Medulla oblongata (tissue), 1 donor: ENCODE measurements around the gene DNASE1L2.
A peak's percentile ranks its signal among the peaks of the same experiment; 100 is the strongest.
"Not testable (repeated sequence)": the region's sequence is repeated elsewhere in the genome, so short reads cannot be mapped to it uniquely, and the experiment has no call there.

Source experiments
- DNase-seq: peaks from one replicate; pipeline ENCODE4 v3.0.0-alpha.2; 2015; ENCODE audit errors: extremely low spot score

Gene DNASE1L2

GRCh38 chr16:2203119-2203688 lies 33.0 kb upstream of the DNASE1L2 start:
- DNase-seq: not testable (repeated sequence)

DNA sequence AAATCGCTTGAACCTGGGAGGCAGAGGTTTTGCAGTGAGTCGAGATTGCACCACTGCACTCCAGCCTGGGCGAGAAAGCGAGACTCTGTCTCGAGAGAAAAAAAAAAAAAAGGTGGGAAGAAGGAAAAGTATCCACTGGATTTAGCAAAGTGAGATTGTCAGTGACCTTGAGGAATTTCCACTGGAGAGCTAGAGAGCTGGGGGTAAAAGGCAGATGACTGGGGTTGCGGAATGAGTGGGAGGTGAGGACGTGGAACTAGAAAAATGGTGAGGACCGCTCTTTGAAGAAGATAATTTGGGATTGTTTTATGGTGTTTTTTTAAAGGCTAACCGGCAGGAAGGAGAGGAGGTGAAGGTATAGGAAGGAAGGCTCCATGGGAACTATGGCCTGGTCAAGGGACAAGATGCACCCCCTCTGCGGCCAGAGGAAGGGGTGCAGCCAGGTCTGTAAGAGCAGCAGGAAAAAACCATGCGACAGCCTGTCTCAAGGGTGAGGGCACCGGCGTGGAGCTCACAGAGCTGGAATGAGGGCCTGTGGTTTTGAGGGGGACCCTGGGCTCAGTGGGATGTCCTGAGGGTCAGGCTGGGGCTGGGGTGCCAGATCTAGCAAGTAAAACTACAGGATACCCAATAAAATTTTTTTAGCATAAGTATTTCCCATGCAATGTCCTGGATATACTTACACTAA lies 31.7 kb upstream of the DNASE1L2 start:
- no peak for DNase-seq

GRCh38 chr16:2205104-2205966 lies 30.9 kb upstream of the DNASE1L2 start, which contains the start of gene MLST8:
MLST8 (plus strand) TSS chr16:2205454; CDS start chr16:2206086, 632 bp downstream.
- peak; percentile 90 for DNase-seq

- no peak for DNase-seq
Observed at GRCh38 chr16:2205967-2206313, 30.3 kb upstream of the DNASE1L2 start.

- DNase-seq: no peak
Observed at GRCh38 chr16:2206420-2206779, 29.8 kb upstream of the DNASE1L2 start.

DNA sequence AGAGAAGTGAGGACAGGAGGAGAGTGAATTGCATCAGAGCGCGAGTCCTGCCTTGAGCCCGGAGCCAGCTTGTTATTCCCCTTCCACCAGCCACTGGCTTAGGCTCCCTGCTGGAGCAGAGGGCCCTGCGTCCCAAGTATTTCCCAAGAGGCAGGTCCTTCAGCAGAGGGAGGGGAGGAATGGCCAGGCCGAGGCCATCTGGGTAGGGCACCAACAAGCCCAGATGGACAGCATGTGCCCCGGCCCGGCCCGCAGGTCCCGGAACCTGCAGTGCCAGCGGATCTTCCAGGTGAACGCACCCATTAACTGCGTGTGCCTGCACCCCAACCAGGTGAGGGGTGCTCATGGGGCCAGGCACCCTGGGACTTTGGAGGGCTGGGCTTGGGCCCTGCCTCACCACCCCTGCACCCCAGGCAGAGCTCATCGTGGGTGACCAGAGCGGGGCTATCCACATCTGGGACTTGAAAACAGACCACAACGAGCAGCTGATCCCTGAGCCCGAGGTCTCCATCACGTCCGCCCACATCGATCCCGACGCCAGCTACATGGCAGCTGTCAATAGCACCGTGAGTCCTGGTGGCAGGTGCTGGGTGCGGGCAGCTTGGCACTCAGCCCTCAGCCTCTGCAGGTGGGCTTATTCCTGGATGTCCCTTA lies 29.3 kb upstream of the DNASE1L2 start:
- no peak for DNase-seq

- DNase-seq: no peak
Observed at GRCh38 chr16:2207872-2208271, 28.4 kb upstream of the DNASE1L2 start.

- no peak for DNase-seq
Observed at GRCh38 chr16:2208308-2208707, 27.9 kb upstream of the DNASE1L2 start.

DNA sequence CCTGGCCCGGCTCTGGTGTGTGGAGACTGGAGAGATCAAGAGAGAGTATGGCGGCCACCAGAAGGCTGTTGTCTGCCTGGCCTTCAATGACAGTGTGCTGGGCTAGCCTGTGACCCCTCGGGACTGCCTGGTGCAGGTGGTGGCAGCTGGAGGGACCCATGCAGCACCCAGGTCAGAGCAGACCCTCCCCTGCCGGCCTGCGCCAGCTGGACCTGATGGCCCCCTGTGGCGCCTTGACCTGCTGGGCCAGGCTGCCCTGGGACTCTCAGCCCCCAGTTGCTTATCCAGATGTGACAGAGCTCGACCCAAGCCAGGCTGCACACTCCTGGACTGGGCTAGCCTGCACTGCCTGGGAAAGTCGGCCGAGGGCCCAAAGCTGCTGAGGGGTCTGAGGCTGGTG lies 27.5 kb upstream of the DNASE1L2 start:
- DNase-seq: no peak

GRCh38 chr16:2209258-2210008 lies 26.8 kb upstream of the DNASE1L2 start:
- no peak for DNase-seq

- no peak for DNase-seq
Observed at GRCh38 chr16:2210009-2210332, 26.3 kb upstream of the DNASE1L2 start.

GRCh38 chr16:2210386-2211365 lies 25.6 kb upstream of the DNASE1L2 start, which contains the start of gene BRICD5:
BRICD5 (minus strand) TSS chr16:2210863; CDS start chr16:2210833, 30 bp downstream.
- no peak for DNase-seq

- no peak for DNase-seq
Observed at GRCh38 chr16:2211923-2212347, 24.3 kb upstream of the DNASE1L2 start.

DNA sequence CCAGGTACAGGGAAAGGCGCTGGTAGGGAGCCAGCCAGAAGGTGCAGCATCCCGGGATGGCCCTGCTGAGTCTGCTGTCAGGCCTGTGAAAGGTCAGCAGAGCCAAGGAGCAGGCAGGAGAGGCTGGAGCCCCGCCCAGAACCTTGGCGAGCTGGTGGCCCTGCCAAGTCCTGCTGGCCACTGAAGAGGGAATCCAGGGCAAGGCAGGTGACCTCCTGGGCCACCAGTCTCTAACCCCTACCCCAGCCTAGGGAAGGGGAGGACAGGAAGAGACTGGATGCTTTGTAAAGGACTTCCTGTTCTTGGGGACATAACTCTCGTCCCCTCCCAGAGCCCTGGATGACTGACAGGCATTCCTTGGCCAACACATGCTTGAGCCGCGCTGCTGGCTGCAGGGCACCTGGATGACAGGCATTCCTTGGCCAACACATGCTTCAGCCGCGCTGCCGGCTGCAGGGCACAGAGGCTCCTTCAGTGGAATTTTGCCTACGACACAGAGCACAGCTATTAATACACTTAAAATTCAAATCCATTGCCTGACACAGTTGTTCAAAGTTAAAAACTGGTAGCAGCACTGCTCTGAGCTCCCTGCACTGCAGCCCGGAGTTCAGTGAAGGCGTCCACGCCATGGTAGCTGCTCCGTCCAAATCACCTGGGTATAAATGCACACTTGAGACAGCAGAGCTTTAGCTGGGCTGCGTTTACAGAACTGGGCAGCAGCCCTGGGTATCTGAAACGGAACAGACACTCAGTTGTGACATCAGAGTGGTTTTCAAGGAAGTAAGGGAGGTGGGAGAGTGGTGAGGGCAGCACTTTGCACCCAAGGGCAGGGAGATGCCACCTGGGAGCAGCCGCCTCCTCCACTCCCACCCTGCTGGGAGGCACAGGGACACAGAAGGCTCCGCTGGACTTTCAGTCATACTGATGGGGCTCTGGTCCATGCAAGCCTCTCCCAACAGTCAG lies 23.6 kb upstream of the DNASE1L2 start:
- no peak for DNase-seq

DNA sequence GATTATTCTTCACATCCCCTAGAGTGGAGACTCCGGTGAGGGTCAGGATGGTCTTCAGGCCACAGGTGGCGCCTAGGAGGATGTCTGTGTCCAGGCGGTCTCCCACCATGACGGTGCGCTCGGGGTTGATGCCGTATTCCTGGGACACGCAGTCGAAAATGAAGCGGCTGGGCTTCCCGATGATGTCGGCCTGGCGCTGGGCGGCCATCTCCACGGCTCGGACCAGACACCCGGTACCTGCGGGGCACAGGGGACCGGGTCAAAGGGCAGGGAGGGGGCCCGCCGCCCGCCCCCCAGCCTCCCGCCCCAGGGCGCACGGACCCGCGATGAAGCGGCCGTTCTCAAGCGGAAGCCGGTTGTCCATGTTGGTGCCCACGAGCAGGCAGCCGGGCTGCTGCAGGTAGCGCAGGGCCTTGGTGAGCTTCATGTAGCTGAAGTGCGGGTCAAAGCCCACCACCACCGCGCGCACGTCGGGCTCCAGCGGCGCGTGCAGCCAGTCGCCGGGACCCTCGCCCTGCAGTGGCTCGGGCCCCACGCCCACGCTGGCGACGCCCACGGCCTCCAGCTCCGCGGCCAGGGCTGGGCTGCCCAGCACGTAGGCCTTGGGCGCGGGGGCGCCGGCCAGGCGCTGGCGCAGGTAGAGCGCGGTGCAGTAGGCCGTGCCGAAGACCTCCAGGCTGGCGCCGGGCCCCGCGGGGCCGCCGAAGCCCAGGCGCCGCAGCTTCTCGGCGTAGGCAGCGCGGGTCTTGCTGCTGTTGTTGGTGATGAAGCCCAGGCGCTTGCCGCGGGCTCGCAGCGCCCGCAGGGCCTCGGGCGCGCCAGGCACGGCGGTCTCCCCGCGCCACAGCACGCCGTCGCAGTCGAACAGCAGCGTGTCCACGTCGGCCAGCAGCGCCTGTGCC lies 22.2 kb upstream of the DNASE1L2 start:
- DNase-seq: no peak

DNA sequence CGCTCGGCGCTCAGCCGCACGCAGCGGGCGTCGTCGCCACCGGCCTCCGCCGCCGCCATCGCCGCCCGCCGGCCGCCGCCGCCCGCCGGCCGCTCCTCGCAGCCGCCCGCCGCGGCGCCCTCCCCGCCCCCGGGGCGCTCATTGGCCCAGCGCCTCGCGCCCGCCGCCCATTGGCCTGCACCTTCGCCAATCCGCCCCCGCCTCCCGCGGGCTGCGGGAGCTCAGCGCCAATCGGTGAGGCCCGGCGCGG lies 21.6 kb upstream of the DNASE1L2 start, which contains the start of gene PGP:
TSS of gene PGP (minus strand) at position 122 of the 250 bp plus-strand sequence. CDS start at position 59, 63 bp downstream.
- no peak for DNase-seq

DNA sequence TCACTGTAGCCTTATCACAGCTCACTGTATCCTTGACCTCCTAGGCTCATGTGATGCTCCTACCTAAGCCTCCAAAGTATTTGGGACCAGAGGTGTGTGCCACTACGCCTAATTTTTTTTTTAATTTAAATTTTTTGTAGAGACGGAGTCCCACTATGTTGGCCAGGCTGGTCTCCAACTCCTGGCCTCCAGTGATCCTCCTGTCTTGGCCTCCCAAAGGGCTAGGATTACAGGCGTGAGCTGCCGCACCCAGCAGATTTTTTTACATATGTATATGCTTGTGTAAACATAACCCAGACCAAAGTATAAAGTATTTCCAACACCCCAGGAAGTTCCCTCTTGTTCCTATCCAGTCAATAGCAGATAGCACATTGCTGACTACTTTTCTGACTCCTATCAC lies 19.9 kb upstream of the DNASE1L2 start:
- DNase-seq: no peak

GRCh38 chr16:2223221-2223941 lies 12.9 kb upstream of the DNASE1L2 start, which contains the start of gene E4F1:
E4F1 (plus strand) TSS chr16:2223591; CDS start chr16:2223614, 23 bp downstream.
- peak; percentile 98 for DNase-seq
